AG10803 (cell line): ENCODE results near the gene CEP112.
A peak's percentile ranks its signal among the peaks of the same experiment; 100 is the strongest.
"Not testable (repeated sequence)": the region's sequence is repeated elsewhere in the genome, so short reads cannot be mapped to it uniquely, and the experiment has no call there.

ENCODE experiments used
- DNase-seq: peaks from one replicate; pipeline ENCODE4 v3.0.0; 2010; ENCODE audit warnings: low read depth
- H3K4me3 ChIP-seq: 2 replicates; pipeline ENCODE4 v1.5.1; 2011; ENCODE audit warnings: mild to moderate bottlenecking, low read length, control low read depth
- CTCF ChIP-seq: conservative IDR thresholded peaks from 2 replicates; pipeline ENCODE4 v1.5.1; 2011; ENCODE audit warnings: mild to moderate bottlenecking, low read length, control low read depth, inconsistent platforms

CEP112 gene

GRCh38 chr17:65830356-65830755 lies 361.6 kb downstream of the CEP112 start:
- H3K4me3 ChIP-seq, result no peak overlapping the region
- peak; percentile 20 for DNase-seq
- TF ChIP-seq CTCF, result no peak

GRCh38 chr17:65826577-65826976 lies 365.4 kb downstream of the CEP112 start:
- peak; percentile 12 for DNase-seq

GRCh38 chr17:65824901-65825300 lies 367.0 kb downstream of the CEP112 start:
- no peak for TF ChIP-seq CTCF
- peak; percentile 1 for DNase-seq

More at GRCh38 chr17:65826577-65826976, 365.4 kb downstream of the CEP112 start:
- H3K4me3 ChIP-seq, result not testable (repeated sequence)

GRCh38 chr17:65823713-65824112 lies 368.2 kb downstream of the CEP112 start:
- no peak for DNase-seq
- no peak for TF ChIP-seq CTCF
- no peak overlapping the region for H3K4me3 ChIP-seq

More at GRCh38 chr17:65824901-65825300, 367.0 kb downstream of the CEP112 start:
- no peak overlapping the region for H3K4me3 ChIP-seq

- no peak for DNase-seq
- no peak for TF ChIP-seq CTCF
- H3K4me3 ChIP-seq, result no peak overlapping the region
These were observed 371.1 kb downstream of the CEP112 start for GRCh38 chr17:65820811-65821210.

GRCh38 chr17:65820306-65820705 lies 371.6 kb downstream of the CEP112 start:
- no peak overlapping the region for H3K4me3 ChIP-seq
- no peak for DNase-seq
- TF ChIP-seq CTCF, result no peak

GRCh38 chr17:65819810-65820209 lies 372.1 kb downstream of the CEP112 start:
- no peak overlapping the region for H3K4me3 ChIP-seq
- no peak for DNase-seq
- no peak for TF ChIP-seq CTCF

- no peak for TF ChIP-seq CTCF
- no peak for DNase-seq
These were observed 374.0 kb downstream of the CEP112 start for GRCh38 chr17:65817951-65818350.

More at GRCh38 chr17:65817951-65818350, 374.0 kb downstream of the CEP112 start:
- no peak overlapping the region for H3K4me3 ChIP-seq
